ENCODE data around the gene CARMIL1. TPM values are rescaled to one million over a fixed set of nuclear protein-coding genes. Genes with fewer than 3 reads are reported as not detected.

The CARMIL1 gene
- total RNA-seq, 3 donors from 2014 or later = 23.6 to 53.0 (median 33.5) TPM

- intact Hi-C loops (cut with DNase I; ENCODE audit: low total_unique reads) = no loop called here
Observed at GRCh38 chr6:25603251-25603650, 324.1 kb downstream of the CARMIL1 start.

GRCh38 chr6:25606151-25606550 is 327.0 kb downstream of the CARMIL1 start:
- no peaks in the 10 kb centered on the region for H3K27me3 ChIP-seq
- no peaks in the 10 kb centered on the region for H3K4me1 ChIP-seq
- no peak for DNase-seq (ENCODE audit: low spot score in 2 of 2)
- H3K4me3 ChIP-seq = no peak overlapping the region
- no peaks in the 10 kb centered on the region for H3K36me3 ChIP-seq
- no peak overlapping the region for H3K27ac ChIP-seq
- intact Hi-C loops (cut with DNase I; ENCODE audit: low total_unique reads) = no loop called here
- H3K9me3 ChIP-seq = no peaks in the 10 kb centered on the region
- no peak for TF ChIP-seq CTCF (IDR thresholded peaks at IDR 0.05)
- TF ChIP-seq POLR2AphosphoS5 (IDR thresholded peaks at IDR 0.05) = no peak
- no peak for TF ChIP-seq POLR2A (IDR thresholded peaks at IDR 0.05)

More at GRCh38 chr6:25603251-25603650, 324.1 kb downstream of the CARMIL1 start:
- Histone ChIP-seq H3K4me1 (no peaks in the 10 kb centered on the region), H3K9me3 (no peaks in the 10 kb centered on the region), H3K4me3 (no peak overlapping the region), H3K27me3 (no peaks in the 10 kb centered on the region), H3K36me3 (no peaks in the 10 kb centered on the region), H3K27ac (no peak overlapping the region)
- TF ChIP-seq POLR2A (IDR thresholded peaks at IDR 0.05) (no peak), POLR2AphosphoS5 (IDR thresholded peaks at IDR 0.05) (no peak), CTCF (IDR thresholded peaks at IDR 0.05) (no peak)
- no peak for DNase-seq (ENCODE audit: low spot score in 2 of 2)

GRCh38 chr6:25608558-25609174 is 329.5 kb downstream of the CARMIL1 start:
- no peak for DNase-seq (ENCODE audit: low spot score in 2 of 2)
- TF ChIP-seq CTCF (IDR thresholded peaks at IDR 0.05) (no peak), POLR2A (IDR thresholded peaks at IDR 0.05) (no peak)
- intact Hi-C loops (cut with DNase I; ENCODE audit: low total_unique reads) = no loop called here
- Histone ChIP-seq H3K9me3 (no peaks in the 10 kb centered on the region), H3K27me3 (no peaks in the 10 kb centered on the region), H3K27ac (no peak overlapping the region), H3K36me3 (no peaks in the 10 kb centered on the region), H3K4me1 (no peaks in the 10 kb centered on the region), H3K4me3 (no peak overlapping the region)

GRCh38 chr6:25612666-25613065 is 333.5 kb downstream of the CARMIL1 start:
- no peak for TF ChIP-seq POLR2A (IDR thresholded peaks at IDR 0.05)
- TF ChIP-seq POLR2AphosphoS5 (IDR thresholded peaks at IDR 0.05) = no peak
- TF ChIP-seq CTCF (IDR thresholded peaks at IDR 0.05) = no peak
- Histone ChIP-seq H3K4me1 (no peaks in the 10 kb centered on the region), H3K36me3 (no peaks in the 10 kb centered on the region), H3K4me3 (no peak overlapping the region), H3K9me3 (no peaks in the 10 kb centered on the region), H3K27me3 (no peaks in the 10 kb centered on the region), H3K27ac (no peak overlapping the region)
- no peak for DNase-seq (ENCODE audit: low spot score in 2 of 2)
- intact Hi-C loops (cut with DNase I; ENCODE audit: low total_unique reads) = no loop called here

GRCh38 chr6:25613415-25613814 is 334.2 kb downstream of the CARMIL1 start:
- TF ChIP-seq POLR2A (IDR thresholded peaks at IDR 0.05) (no peak), POLR2AphosphoS5 (IDR thresholded peaks at IDR 0.05) (no peak), CTCF (IDR thresholded peaks at IDR 0.05) (no peak)
- Histone ChIP-seq H3K4me1 (no peaks in the 10 kb centered on the region), H3K9me3 (no peaks in the 10 kb centered on the region), H3K27me3 (no peaks in the 10 kb centered on the region), H3K27ac (no peak overlapping the region), H3K36me3 (no peaks in the 10 kb centered on the region), H3K4me3 (no peak overlapping the region)
- intact Hi-C loops (cut with DNase I; ENCODE audit: low total_unique reads) = no loop called here
- no peak for DNase-seq (ENCODE audit: low spot score in 2 of 2)

All from breast epithelium (tissue), 4 donors.